Endothelial cell of hepatic sinusoid (primary cell): Measurements from ENCODE around the gene NKPD1.

Experiments used
- in situ Hi-C: cut with HindIII; loops from 2 replicates; pipeline ENCODE4 v1.10.0; 2017; ENCODE audit warnings: low sequenced_read_pairs

The NKPD1 gene, protein sequence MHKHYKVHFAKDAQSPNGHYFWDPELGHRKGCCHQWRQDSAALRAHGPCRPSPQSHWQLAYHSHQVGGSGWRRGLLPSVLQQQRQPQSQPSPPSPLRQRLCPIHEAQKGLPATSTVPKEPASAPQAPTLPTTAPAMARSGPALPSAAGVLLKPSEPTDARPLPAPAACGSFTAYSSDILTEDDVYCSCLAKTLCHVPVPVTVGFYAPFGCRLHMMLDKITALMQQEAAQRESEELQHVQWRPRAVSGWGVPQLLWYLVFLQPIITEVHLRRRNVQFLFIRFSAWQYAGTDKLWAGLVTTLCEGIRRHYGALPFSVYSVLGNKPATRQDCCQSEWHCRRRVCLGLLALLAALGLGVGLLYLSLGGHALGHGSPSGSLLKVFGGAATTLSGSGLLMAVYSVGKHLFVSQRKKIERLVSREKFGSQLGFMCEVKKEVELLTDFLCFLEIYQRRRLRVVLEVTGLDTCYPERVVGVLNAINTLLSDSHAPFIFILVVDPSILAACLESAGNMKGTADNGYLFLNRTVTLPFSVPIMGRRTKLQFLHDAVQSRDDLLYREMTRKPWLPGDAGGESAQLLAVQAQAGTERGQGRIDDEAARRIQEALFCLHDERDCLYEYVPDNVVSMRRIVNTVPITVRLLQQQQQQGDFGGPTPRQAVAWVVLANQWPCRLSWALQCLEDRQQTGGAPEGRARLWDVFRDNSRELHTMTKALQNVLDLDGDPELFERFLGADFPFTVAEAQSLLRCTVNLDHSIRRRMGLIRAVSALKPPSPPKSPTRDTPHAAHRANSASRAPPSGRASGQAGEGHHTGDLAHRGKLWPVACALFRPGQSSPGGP

DNA sequence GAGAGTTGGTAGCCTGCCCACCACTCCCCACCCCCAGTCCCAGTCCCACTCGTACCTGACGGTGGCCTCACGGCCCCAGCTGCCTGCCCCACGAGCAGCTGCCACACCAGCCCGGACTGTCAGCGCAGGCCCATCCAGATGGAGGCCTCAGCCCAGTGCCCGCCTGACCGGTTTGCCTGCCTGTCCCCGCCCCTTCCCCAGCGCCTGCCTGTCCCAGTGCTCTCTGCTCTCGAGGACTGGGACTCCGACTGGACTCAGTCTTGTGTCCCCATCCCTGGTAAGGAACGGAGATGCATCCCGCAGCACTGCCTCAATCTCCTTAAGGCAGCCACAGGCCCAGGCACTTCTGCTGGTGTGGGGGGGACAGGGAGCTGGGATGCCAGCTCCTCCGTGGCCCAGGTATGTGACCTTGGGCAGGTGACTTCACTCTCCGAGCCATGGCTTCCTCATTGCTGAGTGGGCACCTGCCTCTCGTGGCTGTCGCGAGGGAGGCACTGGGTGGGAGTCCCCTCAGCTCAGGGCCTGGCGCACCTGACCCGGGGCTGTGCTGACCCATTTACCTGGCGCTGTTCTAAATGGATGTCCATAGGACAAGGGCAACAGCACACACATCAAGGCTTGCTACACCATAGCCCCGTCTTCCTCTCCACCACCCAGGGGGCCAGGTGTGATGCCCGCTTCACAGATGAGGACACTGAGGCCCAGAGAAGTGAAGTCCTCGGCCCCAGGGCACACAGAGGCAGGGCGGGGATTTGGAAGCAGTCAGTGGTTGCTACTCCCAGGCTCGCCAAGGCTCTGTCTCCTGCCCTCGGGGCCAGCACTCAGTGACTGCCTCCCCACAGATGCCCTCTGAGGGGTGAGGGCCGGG is at the start of gene NKPD1:
NKPD1 (minus strand) TSS at position 113 of the 868 bp plus-strand sequence. CDS start 832 bp downstream, outside the sequence.
- in situ Hi-C loops = no loop called here

GRCh38 chr19:45206328-45206727 is 45.5 kb upstream of the NKPD1 start:
- in situ Hi-C loops = no loop called here

GRCh38 chr19:45205810-45206209 is 45.0 kb upstream of the NKPD1 start:
- in situ Hi-C loops = no loop called here

DNA sequence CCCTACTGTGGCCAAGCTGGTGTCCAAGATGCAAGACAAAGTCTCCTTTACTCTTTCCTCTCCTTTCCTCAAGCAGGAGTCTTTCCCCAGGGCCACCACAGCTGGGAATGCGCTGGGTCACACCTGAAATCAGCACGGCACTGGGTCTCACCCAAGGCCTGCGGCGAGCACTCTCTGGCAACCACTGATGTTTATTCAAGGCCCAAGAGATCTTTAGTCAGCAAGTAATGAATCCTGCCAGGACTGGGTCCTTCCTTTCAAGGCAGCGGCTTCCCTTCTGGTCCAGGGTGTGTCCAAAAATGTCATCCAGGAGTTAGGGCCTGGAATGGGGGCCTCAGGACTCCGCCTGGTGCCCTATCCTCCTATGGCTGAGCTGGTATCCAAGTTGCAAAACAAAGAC is 41.9 kb upstream of the NKPD1 start:
- in situ Hi-C loops = no loop called here

DNA sequence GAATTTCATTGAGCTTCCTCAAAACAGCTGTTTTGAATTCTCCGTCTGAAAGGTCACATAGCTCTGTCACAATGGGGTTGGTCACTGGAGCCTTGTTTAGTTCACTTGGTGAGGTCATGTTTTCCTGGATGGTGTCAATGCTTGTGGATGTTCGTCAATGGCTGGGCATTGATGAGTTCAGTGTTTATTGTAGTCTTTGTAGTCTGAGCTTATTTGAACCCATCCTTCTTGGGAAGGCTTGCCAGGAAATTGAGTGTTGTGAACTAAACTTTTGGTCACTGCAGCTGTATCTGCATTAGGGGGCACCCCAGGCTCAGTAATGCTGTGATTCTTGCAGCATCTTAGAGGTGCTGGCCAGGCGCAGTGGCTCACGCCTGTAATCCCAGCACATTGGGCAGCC is 39.8 kb upstream of the NKPD1 start:
- in situ Hi-C loops = no loop called here

- in situ Hi-C loops = no loop called here
These were observed 35.0 kb upstream of the NKPD1 start for GRCh38 chr19:45195764-45196163.

GRCh38 chr19:45191375-45191774 is 30.6 kb upstream of the NKPD1 start:
- in situ Hi-C loops = no loop called here

DNA sequence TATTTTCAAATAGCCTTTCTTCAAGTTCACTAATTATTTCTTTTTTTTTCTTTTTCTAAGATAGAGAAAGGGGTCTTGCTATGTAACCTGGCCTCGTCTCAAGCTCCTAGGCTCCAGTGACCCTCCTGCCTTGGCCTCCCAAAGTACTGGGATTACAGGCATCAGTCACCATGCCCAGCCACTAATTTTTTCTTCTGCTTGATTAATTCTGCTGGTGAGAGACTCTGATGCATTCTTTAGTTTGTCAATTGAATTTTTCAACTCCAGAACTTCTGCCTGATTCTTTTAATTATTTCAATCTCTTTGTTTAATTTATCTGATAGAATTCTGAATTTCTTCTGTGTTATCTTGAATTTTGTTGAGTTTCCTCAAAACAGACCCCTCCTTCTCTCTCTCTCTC is 29.2 kb upstream of the NKPD1 start:
- in situ Hi-C loops = no loop called here

GRCh38 chr19:45187421-45188100 is 26.8 kb upstream of the NKPD1 start:
- in situ Hi-C loops = no loop called here

GRCh38 chr19:45186509-45187334 is 25.9 kb upstream of the NKPD1 start:
- in situ Hi-C loops = no loop called here

- in situ Hi-C loops = no loop called here
These were observed 23.3 kb upstream of the NKPD1 start for GRCh38 chr19:45184115-45184514.

- in situ Hi-C loops = no loop called here
These were observed 22.0 kb upstream of the NKPD1 start for GRCh38 chr19:45182758-45183157.

DNA sequence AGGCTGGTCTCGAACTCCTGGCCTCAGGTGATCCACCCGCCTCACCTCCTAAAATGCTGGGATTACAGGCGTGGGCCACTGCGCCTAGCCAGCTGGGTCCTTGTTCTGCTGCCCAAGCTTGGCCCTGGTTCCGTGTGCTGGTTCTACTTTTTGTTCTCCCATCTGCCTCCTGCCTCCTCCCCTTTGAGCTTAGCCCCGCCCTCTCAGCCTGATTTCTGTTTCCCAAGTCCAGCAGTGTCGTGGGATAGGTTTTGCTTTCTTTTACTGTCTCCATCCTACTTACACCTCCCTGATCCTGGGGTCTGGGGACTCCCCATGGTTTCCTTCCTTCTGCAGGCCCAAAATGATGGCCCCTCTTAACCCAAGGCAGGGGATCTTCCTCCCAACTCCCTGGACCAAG is 20.2 kb upstream of the NKPD1 start:
- in situ Hi-C loops = no loop called here

GRCh38 chr19:45179892-45180370 is 19.1 kb upstream of the NKPD1 start:
- in situ Hi-C loops = no loop called here

GRCh38 chr19:45179072-45179891 is 18.5 kb upstream of the NKPD1 start:
- in situ Hi-C loops = no loop called here

- in situ Hi-C loops = no loop called here
These were observed 17.7 kb upstream of the NKPD1 start, which contains the start of gene BLOC1S3 for GRCh38 chr19:45178262-45179071. Gene BLOC1S3, plus strand, starts transcription at chr19:45178784. Its CDS starts 513 bp downstream, at chr19:45179297.

DNA sequence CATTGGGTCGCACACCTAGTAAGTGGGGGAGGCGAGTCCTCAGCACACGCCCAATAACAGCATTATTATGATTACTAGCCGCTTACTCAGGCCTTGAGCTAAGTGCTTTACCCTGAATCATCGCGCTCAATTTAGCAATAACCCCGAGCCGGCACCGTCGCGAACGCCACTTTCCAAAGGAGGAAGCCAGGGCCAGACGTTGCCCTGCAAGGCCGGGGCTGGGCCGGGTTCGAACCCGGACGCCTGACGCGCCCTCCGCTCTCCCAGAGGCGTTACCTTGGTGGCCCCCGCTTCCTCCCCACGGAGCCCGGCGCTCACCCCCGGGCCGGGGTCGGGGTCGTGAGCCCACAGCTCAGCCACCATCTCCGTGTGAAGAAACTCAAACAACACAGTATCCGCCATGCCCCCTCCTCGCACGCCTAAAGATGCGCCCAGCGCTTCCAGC is 17.1 kb upstream of the NKPD1 start, which contains the start of gene TRAPPC6A:
TRAPPC6A (minus strand) TSS at position 421 of the 445 bp plus-strand sequence; CDS start at position 402, 19 bp downstream.
- in situ Hi-C loops = no loop called here
